Effector memory CD4-positive, alpha-beta T cell (primary cell): ENCODE data around the gene GPRIN1.

ENCODE experiments used
- DNase-seq, 3 donors: peaks; one replicate each; pipeline ENCODE4 v3.0.0-alpha.2; 2020
- H3K27ac ChIP-seq: 2 replicates; pipeline ENCODE4 v1.7.0; 2013; ENCODE audit warnings: mild to moderate bottlenecking, low read length, moderate library complexity; ENCODE audit not compliant: insufficient read depth, poor library complexity, severe bottlenecking
- H3K27me3 ChIP-seq: replicated peaks from 2 replicates; pipeline ENCODE4 v1.7.0; 2013; ENCODE audit warnings: mild to moderate bottlenecking, low read length; ENCODE audit not compliant: insufficient read depth, control insufficient read depth, poor library complexity, severe bottlenecking
- H3K36me3 ChIP-seq: 2 replicates; pipeline ENCODE4 v1.7.0; 2013; ENCODE audit warnings: mild to moderate bottlenecking, low read length, moderate library complexity; ENCODE audit not compliant: control insufficient read depth, insufficient read depth
- H3K4me1 ChIP-seq: 2 replicates; pipeline ENCODE4 v1.7.0; 2013; ENCODE audit warnings: low read length, mild to moderate bottlenecking; ENCODE audit not compliant: control insufficient read depth, insufficient read depth, poor library complexity, severe bottlenecking
- H3K4me3 ChIP-seq: 2 replicates; pipeline ENCODE4 v1.7.0; 2013; ENCODE audit warnings: low read length, low read depth, mild to moderate bottlenecking; ENCODE audit not compliant: insufficient read depth, poor library complexity, severe bottlenecking
- H3K9me3 ChIP-seq: 2 replicates; pipeline ENCODE4 v1.7.0; 2013; ENCODE audit warnings: mild to moderate bottlenecking, low read length, moderate library complexity; ENCODE audit not compliant: control insufficient read depth

Gene GPRIN1

GRCh38 chr5:176612855-176613254 lies 2.9 kb upstream of the GPRIN1 start:
- Histone ChIP-seq H3K4me1 (peaks cover 3% of the 10 kb centered on the region), H3K27ac (no peak overlapping the region), H3K4me3 (no peak overlapping the region), H3K9me3 (no peaks in the 10 kb centered on the region), H3K27me3 (peaks cover 9% of the 10 kb centered on the region), H3K36me3 (no peaks in the 10 kb centered on the region)
- DNase-seq, result no peak

GRCh38 chr5:176612008-176612407 lies 2.1 kb upstream of the GPRIN1 start:
- Histone ChIP-seq H3K9me3 (no peaks in the 10 kb centered on the region), H3K4me1 (peaks cover 3% of the 10 kb centered on the region), H3K4me3 (no peak overlapping the region), H3K36me3 (no peaks in the 10 kb centered on the region), H3K27me3 (peaks cover 4% of the 10 kb centered on the region), H3K27ac (no peak overlapping the region)
- no peak for DNase-seq

DNA sequence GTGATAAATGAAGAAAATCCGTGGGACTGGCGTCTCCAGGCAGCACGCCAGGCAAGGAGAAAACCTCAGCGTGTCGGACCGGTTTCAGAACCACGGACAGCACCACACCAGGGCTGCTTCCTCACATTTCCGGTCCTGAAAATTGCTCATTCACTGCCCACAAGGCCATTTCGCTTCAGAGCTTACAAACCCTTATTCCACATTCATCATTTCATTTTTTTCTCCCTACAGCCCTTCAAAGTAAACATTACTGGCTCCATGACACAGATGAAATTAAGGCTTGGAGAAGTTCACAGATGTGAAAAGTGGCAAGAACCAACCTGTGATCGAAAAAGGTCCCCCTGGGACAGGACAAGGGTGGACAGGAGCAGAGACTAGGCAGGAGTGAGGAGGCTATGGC lies 1.5 kb upstream of the GPRIN1 start:
- no peak overlapping the region for H3K27ac ChIP-seq
- H3K4me3 ChIP-seq, result no peak overlapping the region
- DNase-seq, result peak in 2 of 3 donors; percentile 18 to 43
- peaks cover 3% of the 10 kb centered on the region for H3K27me3 ChIP-seq
- no peaks in the 10 kb centered on the region for H3K9me3 ChIP-seq
- H3K36me3 ChIP-seq, result no peaks in the 10 kb centered on the region
- H3K4me1 ChIP-seq, result peaks cover 3% of the 10 kb centered on the region

DNA sequence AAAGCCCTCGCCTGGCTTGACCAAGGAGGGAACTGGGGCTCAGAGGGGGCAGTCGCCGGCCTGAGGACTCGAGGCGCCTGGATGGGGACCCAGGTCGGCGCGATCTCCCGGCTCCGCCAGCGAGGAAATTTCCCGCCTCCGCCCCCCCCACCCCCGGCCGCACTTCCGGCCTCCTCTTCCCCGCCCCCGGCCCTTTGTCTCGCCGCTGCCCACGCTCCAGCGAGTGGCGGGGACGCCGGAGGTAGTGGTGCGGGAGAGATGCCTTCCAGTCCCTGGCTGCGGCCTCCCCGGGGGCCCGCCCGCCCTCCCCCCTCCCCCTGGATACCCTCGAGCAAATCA lies 448 bp upstream of the GPRIN1 start:
- Histone ChIP-seq H3K9me3 (no peaks in the 10 kb centered on the region), H3K4me1 (peaks cover 3% of the 10 kb centered on the region), H3K4me3 (peak overlapping the region; percentile 65), H3K27ac (no peak overlapping the region), H3K36me3 (no peaks in the 10 kb centered on the region), H3K27me3 (no peaks in the 10 kb centered on the region)
- no peak for DNase-seq

- H3K9me3 ChIP-seq, result no peaks in the 10 kb centered on the region
- H3K36me3 ChIP-seq, result no peaks in the 10 kb centered on the region
- DNase-seq, result no peak
- H3K27me3 ChIP-seq, result no peaks in the 10 kb centered on the region
- H3K4me3 ChIP-seq, result peak overlapping the region; percentile 40
- no peak overlapping the region for H3K27ac ChIP-seq
- H3K4me1 ChIP-seq, result peaks cover 3% of the 10 kb centered on the region
Observed at GRCh38 chr5:176608937-176609723, 826 bp downstream of the GPRIN1 start.

DNA sequence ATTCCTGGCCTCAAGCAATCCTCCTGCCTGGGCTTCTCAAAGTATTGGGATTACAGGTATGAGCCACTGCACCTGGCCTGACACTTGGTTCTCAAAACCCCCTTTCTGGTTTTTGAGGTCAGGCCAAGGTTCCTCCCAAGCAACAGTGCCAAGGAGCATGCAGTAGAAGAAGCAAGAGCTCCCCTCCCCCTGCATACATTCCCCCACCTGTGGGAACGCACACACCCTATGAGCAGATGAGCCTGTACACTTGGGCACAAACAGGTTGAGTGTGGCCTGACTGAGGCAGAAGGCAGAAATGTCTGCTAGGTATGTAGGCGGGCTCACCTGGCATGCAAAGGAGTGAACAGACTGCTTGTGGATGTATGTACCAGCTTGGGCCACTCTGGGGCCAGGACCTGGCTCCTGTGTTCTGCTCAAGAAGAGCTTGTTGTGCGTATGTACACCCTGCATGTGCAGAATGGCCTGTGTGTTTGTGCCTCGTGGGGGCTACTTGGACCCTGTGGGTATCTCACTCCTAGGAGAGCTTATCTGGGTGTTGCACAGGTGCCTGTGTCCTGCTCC lies 1.7 kb downstream of the GPRIN1 start:
- H3K27ac ChIP-seq, result no peak overlapping the region
- DNase-seq, result no peak
- peaks cover 3% of the 10 kb centered on the region for H3K4me1 ChIP-seq
- no peak overlapping the region for H3K4me3 ChIP-seq
- H3K27me3 ChIP-seq, result no peaks in the 10 kb centered on the region
- no peaks in the 10 kb centered on the region for H3K9me3 ChIP-seq
- no peaks in the 10 kb centered on the region for H3K36me3 ChIP-seq

- Histone ChIP-seq H3K27me3 (no peaks in the 10 kb centered on the region), H3K4me1 (peaks cover 3% of the 10 kb centered on the region), H3K4me3 (no peak overlapping the region), H3K36me3 (no peaks in the 10 kb centered on the region), H3K27ac (no peak overlapping the region), H3K9me3 (no peaks in the 10 kb centered on the region)
- no peak for DNase-seq
Observed at GRCh38 chr5:176606875-176607274, 3.1 kb downstream of the GPRIN1 start.

GRCh38 chr5:176606032-176606431 lies 3.9 kb downstream of the GPRIN1 start:
- H3K27me3 ChIP-seq, result no peaks in the 10 kb centered on the region
- peaks cover 3% of the 10 kb centered on the region for H3K4me1 ChIP-seq
- no peaks in the 10 kb centered on the region for H3K9me3 ChIP-seq
- no peak overlapping the region for H3K4me3 ChIP-seq
- DNase-seq, result no peak
- no peaks in the 10 kb centered on the region for H3K36me3 ChIP-seq
- H3K27ac ChIP-seq, result no peak overlapping the region

- Histone ChIP-seq H3K9me3 (no peaks in the 10 kb centered on the region), H3K4me1 (no peaks in the 10 kb centered on the region), H3K4me3 (no peak overlapping the region), H3K27ac (no peak overlapping the region), H3K36me3 (no peaks in the 10 kb centered on the region), H3K27me3 (no peaks in the 10 kb centered on the region)
- DNase-seq, result no peak
Observed at GRCh38 chr5:176603091-176603490, 6.9 kb downstream of the GPRIN1 start.

DNA sequence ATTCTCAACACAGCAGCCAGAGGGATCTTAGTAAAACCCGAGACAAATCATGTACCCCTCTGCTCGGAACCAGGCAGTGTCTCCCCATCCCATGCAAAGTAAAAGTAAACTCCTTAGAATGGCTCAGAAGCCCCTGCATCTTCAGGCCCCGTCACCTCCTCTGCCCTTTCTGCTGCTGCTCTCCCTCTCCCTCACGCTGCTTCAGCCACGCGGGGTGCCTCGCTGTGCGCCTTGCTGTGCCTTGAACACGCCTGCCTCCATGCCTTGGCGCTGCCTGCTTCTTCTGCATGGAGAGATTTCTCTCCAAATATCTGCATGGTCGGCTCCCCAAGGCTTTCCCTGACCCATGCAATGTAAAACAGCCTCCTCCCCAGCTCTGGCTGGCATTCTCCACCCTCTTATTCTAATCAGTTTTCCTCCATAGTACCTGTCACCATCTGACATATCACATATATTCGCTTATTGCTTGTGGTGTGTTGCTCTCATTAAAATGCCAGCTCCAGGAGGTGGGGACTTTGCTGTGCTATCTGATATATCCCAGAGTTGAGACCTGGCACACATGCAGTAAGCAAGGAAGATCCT lies 8.0 kb downstream of the GPRIN1 start:
- H3K4me1 ChIP-seq, result peaks cover 2% of the 10 kb centered on the region
- no peaks in the 10 kb centered on the region for H3K27me3 ChIP-seq
- no peaks in the 10 kb centered on the region for H3K9me3 ChIP-seq
- H3K36me3 ChIP-seq, result no peaks in the 10 kb centered on the region
- H3K27ac ChIP-seq, result no peak overlapping the region
- DNase-seq, result no peak
- no peak overlapping the region for H3K4me3 ChIP-seq
